Measurements from ENCODE around the gene GNA14.
"Not testable (repeated sequence)": the region's sequence is repeated elsewhere in the genome, so short reads cannot be mapped to it uniquely, and the experiment has no call there.

Gene GNA14

GRCh38 chr9:77426712-77427111 lies 221.4 kb downstream of the GNA14 start:
- H3K4me1 ChIP-seq (ENCODE audit: control insufficient read depth, insufficient read depth, low read length): peaks cover 4% of the 10 kb centered on the region
- no peaks in the 10 kb centered on the region for H3K9me3 ChIP-seq (ENCODE audit: control insufficient read depth in 2 of 2, low read length in 2 of 2)
- no peak overlapping the region for H3K27ac ChIP-seq (ENCODE audit: low read length)
- H3K9ac ChIP-seq (ENCODE audit: low read length in 2 of 2): no peak overlapping the region
- H3K36me3 ChIP-seq (ENCODE audit: control insufficient read depth in 2 of 2, insufficient read depth in 2 of 2, low read length in 2 of 2): peaks cover 0 to 2% of the 10 kb centered on the region in 2 donors
- no peak overlapping the region for H3K4me3 ChIP-seq (ENCODE audit: low read length in 2 of 2)
- H3K27me3 ChIP-seq (ENCODE audit: control insufficient read depth in 1 of 2, insufficient read depth in 2 of 2, low read length in 2 of 2): no peaks in the 10 kb centered on the region

GRCh38 chr9:77424993-77425392 lies 223.1 kb downstream of the GNA14 start:
- H3K27me3 ChIP-seq (ENCODE audit: control insufficient read depth in 1 of 2, insufficient read depth in 2 of 2, low read length in 2 of 2): no peaks in the 10 kb centered on the region
- H3K4me1 ChIP-seq (ENCODE audit: control insufficient read depth, insufficient read depth, low read length): peaks cover 4% of the 10 kb centered on the region
- no peak overlapping the region for H3K27ac ChIP-seq (ENCODE audit: low read length)
- H3K4me3 ChIP-seq (ENCODE audit: low read length in 2 of 2): no peak overlapping the region
- H3K9ac ChIP-seq (ENCODE audit: low read length in 2 of 2): no peak overlapping the region
- peaks cover 0 to 2% of the 10 kb centered on the region in 2 donors for H3K36me3 ChIP-seq (ENCODE audit: control insufficient read depth in 2 of 2, insufficient read depth in 2 of 2, low read length in 2 of 2)
- H3K9me3 ChIP-seq (ENCODE audit: control insufficient read depth in 2 of 2, low read length in 2 of 2): no peaks in the 10 kb centered on the region

- no peak overlapping the region for H3K4me3 ChIP-seq (ENCODE audit: low read length in 2 of 2)
- H3K27ac ChIP-seq (ENCODE audit: low read length): no peak overlapping the region
- no peaks in the 10 kb centered on the region for H3K27me3 ChIP-seq (ENCODE audit: control insufficient read depth in 1 of 2, insufficient read depth in 2 of 2, low read length in 2 of 2)
- no peaks in the 10 kb centered on the region for H3K9me3 ChIP-seq (ENCODE audit: control insufficient read depth in 2 of 2, low read length in 2 of 2)
- no peak overlapping the region for H3K9ac ChIP-seq (ENCODE audit: low read length in 2 of 2)
- peaks cover 0 to 2% of the 10 kb centered on the region in 2 donors for H3K36me3 ChIP-seq (ENCODE audit: control insufficient read depth in 2 of 2, insufficient read depth in 2 of 2, low read length in 2 of 2)
- H3K4me1 ChIP-seq (ENCODE audit: control insufficient read depth, insufficient read depth, low read length): peaks cover 4% of the 10 kb centered on the region
These were observed 224.3 kb downstream of the GNA14 start for GRCh38 chr9:77423841-77424240.

- no peak overlapping the region for H3K4me3 ChIP-seq (ENCODE audit: low read length in 2 of 2)
- H3K27me3 ChIP-seq (ENCODE audit: control insufficient read depth in 1 of 2, insufficient read depth in 2 of 2, low read length in 2 of 2): no peaks in the 10 kb centered on the region
- H3K4me1 ChIP-seq (ENCODE audit: control insufficient read depth, insufficient read depth, low read length): peaks cover 4% of the 10 kb centered on the region
- no peak overlapping the region for H3K9ac ChIP-seq (ENCODE audit: low read length in 2 of 2)
- no peak overlapping the region for H3K27ac ChIP-seq (ENCODE audit: low read length)
- H3K36me3 ChIP-seq (ENCODE audit: control insufficient read depth in 2 of 2, insufficient read depth in 2 of 2, low read length in 2 of 2): peaks cover 0 to 2% of the 10 kb centered on the region in 2 donors
- H3K9me3 ChIP-seq (ENCODE audit: control insufficient read depth in 2 of 2, low read length in 2 of 2): no peaks in the 10 kb centered on the region
These were observed 225.2 kb downstream of the GNA14 start for GRCh38 chr9:77422969-77423368.

- Histone ChIP-seq H3K4me1 (ENCODE audit: control insufficient read depth, insufficient read depth, low read length) (no peaks in the 10 kb centered on the region), H3K36me3 (ENCODE audit: control insufficient read depth in 2 of 2, insufficient read depth in 2 of 2, low read length in 2 of 2) (peaks cover 0 to 2% of the 10 kb centered on the region in 2 donors), H3K4me3 (ENCODE audit: low read length in 2 of 2) (no peak overlapping the region), H3K27ac (ENCODE audit: low read length) (no peak overlapping the region), H3K27me3 (ENCODE audit: control insufficient read depth in 1 of 2, insufficient read depth in 2 of 2, low read length in 2 of 2) (no peaks in the 10 kb centered on the region), H3K9ac (ENCODE audit: low read length in 2 of 2) (no peak overlapping the region), H3K9me3 (ENCODE audit: control insufficient read depth in 2 of 2, low read length in 2 of 2) (no peaks in the 10 kb centered on the region)
These were observed 226.4 kb downstream of the GNA14 start for GRCh38 chr9:77421506-77422265.

- H3K27ac ChIP-seq (ENCODE audit: low read length): no peak overlapping the region
- H3K9ac ChIP-seq (ENCODE audit: low read length in 2 of 2): no peak overlapping the region
- H3K4me1 ChIP-seq (ENCODE audit: control insufficient read depth, insufficient read depth, low read length): no peaks in the 10 kb centered on the region
- no peak overlapping the region for H3K4me3 ChIP-seq (ENCODE audit: low read length in 2 of 2)
- no peaks in the 10 kb centered on the region for H3K9me3 ChIP-seq (ENCODE audit: control insufficient read depth in 2 of 2, low read length in 2 of 2)
- H3K27me3 ChIP-seq (ENCODE audit: control insufficient read depth in 1 of 2, insufficient read depth in 2 of 2, low read length in 2 of 2): no peaks in the 10 kb centered on the region
- peaks cover 0 to 2% of the 10 kb centered on the region in 2 donors for H3K36me3 ChIP-seq (ENCODE audit: control insufficient read depth in 2 of 2, insufficient read depth in 2 of 2, low read length in 2 of 2)
These were observed 227.5 kb downstream of the GNA14 start for GRCh38 chr9:77420641-77421040.

- H3K4me3 ChIP-seq (ENCODE audit: low read length in 2 of 2): no peak overlapping the region
- no peaks in the 10 kb centered on the region for H3K27me3 ChIP-seq (ENCODE audit: control insufficient read depth in 1 of 2, insufficient read depth in 2 of 2, low read length in 2 of 2)
- no peak overlapping the region for H3K9ac ChIP-seq (ENCODE audit: low read length in 2 of 2)
- H3K36me3 ChIP-seq (ENCODE audit: control insufficient read depth in 2 of 2, insufficient read depth in 2 of 2, low read length in 2 of 2): no peaks in the 10 kb centered on the region
- H3K27ac ChIP-seq (ENCODE audit: low read length): no peak overlapping the region
- no peaks in the 10 kb centered on the region for H3K9me3 ChIP-seq (ENCODE audit: control insufficient read depth in 2 of 2, low read length in 2 of 2)
- H3K4me1 ChIP-seq (ENCODE audit: control insufficient read depth, insufficient read depth, low read length): no peaks in the 10 kb centered on the region
These were observed 229.9 kb downstream of the GNA14 start for GRCh38 chr9:77418226-77418625.

- Histone ChIP-seq H3K27ac (ENCODE audit: low read length) (no peak overlapping the region), H3K27me3 (ENCODE audit: control insufficient read depth in 1 of 2, insufficient read depth in 2 of 2, low read length in 2 of 2) (no peaks in the 10 kb centered on the region), H3K36me3 (ENCODE audit: control insufficient read depth in 2 of 2, insufficient read depth in 2 of 2, low read length in 2 of 2) (no peaks in the 10 kb centered on the region), H3K9ac (ENCODE audit: low read length in 2 of 2) (no peak overlapping the region), H3K9me3 (ENCODE audit: control insufficient read depth in 2 of 2, low read length in 2 of 2) (no peaks in the 10 kb centered on the region), H3K4me1 (ENCODE audit: control insufficient read depth, insufficient read depth, low read length) (no peaks in the 10 kb centered on the region), H3K4me3 (ENCODE audit: low read length in 2 of 2) (no peak overlapping the region)
These were observed 230.6 kb downstream of the GNA14 start for GRCh38 chr9:77417566-77417965.

- peaks cover 5 to 14% of the 10 kb centered on the region in 2 donors for H3K36me3 ChIP-seq (ENCODE audit: control insufficient read depth in 2 of 2, insufficient read depth in 2 of 2, low read length in 2 of 2)
- H3K9me3 ChIP-seq (ENCODE audit: control insufficient read depth in 2 of 2, low read length in 2 of 2); H3K9ac ChIP-seq (ENCODE audit: low read length in 2 of 2); H3K27me3 ChIP-seq (ENCODE audit: control insufficient read depth in 1 of 2, insufficient read depth in 2 of 2, low read length in 2 of 2); H3K4me3 ChIP-seq (ENCODE audit: low read length in 2 of 2); H3K4me1 ChIP-seq (ENCODE audit: control insufficient read depth, insufficient read depth, low read length); H3K27ac ChIP-seq (ENCODE audit: low read length): not testable (repeated sequence)
These were observed 239.6 kb downstream of the GNA14 start for GRCh38 chr9:77408521-77408920.

- Histone ChIP-seq H3K36me3 (ENCODE audit: control insufficient read depth in 2 of 2, insufficient read depth in 2 of 2, low read length in 2 of 2) (peaks cover 4 to 14% of the 10 kb centered on the region in 2 donors), H3K27me3 (ENCODE audit: control insufficient read depth in 1 of 2, insufficient read depth in 2 of 2, low read length in 2 of 2) (no peaks in the 10 kb centered on the region), H3K9ac (ENCODE audit: low read length in 2 of 2) (no peak overlapping the region), H3K9me3 (ENCODE audit: control insufficient read depth in 2 of 2, low read length in 2 of 2) (no peaks in the 10 kb centered on the region), H3K27ac (ENCODE audit: low read length) (no peak overlapping the region), H3K4me3 (ENCODE audit: low read length in 2 of 2) (no peak overlapping the region), H3K4me1 (ENCODE audit: control insufficient read depth, insufficient read depth, low read length) (no peaks in the 10 kb centered on the region)
These were observed 244.9 kb downstream of the GNA14 start for GRCh38 chr9:77403239-77403638.

GRCh38 chr9:77402286-77402685 lies 245.8 kb downstream of the GNA14 start:
- H3K9me3 ChIP-seq (ENCODE audit: control insufficient read depth in 2 of 2, low read length in 2 of 2): no peaks in the 10 kb centered on the region
- H3K9ac ChIP-seq (ENCODE audit: low read length in 2 of 2): no peak overlapping the region
- H3K27me3 ChIP-seq (ENCODE audit: control insufficient read depth in 1 of 2, insufficient read depth in 2 of 2, low read length in 2 of 2): no peaks in the 10 kb centered on the region
- no peak overlapping the region for H3K4me3 ChIP-seq (ENCODE audit: low read length in 2 of 2)
- H3K27ac ChIP-seq (ENCODE audit: low read length): no peak overlapping the region
- H3K4me1 ChIP-seq (ENCODE audit: control insufficient read depth, insufficient read depth, low read length): no peaks in the 10 kb centered on the region
- H3K36me3 ChIP-seq (ENCODE audit: control insufficient read depth in 2 of 2, insufficient read depth in 2 of 2, low read length in 2 of 2): peaks cover 0 to 14% of the 10 kb centered on the region in 2 donors

Data from stomach smooth muscle (tissue), 2 donors.